ENCODE measurements around the gene MEGF10.

MEGF10 gene

DNA sequence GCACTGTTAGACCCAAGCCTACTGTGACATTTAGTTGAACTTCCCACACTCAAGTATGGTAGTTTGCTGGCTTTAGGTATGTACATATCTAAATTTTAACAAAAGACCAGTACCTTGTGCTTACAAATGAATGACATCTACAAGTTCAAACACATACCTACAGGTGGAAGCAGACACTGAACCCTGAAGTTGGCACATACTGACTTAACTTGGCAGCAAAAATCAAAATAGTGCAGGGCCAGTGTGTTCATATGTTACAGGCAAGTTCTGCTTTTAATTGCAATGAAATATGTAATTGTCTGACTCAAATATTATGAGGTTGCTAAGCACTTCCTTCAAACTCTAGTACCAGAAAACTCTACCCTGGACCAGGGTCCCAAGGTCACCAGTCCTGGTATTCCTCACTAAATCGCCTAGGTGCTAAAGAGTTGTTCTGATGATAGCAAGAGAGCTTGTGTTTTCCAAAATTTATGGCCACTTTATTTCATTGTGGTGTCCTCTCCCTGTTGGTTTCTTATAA lies 77.4 kb downstream of the MEGF10 start:
- DNase-seq (ENCODE audit: low read depth in 1 of 2, low spot score in 1 of 2): no peak

DNA sequence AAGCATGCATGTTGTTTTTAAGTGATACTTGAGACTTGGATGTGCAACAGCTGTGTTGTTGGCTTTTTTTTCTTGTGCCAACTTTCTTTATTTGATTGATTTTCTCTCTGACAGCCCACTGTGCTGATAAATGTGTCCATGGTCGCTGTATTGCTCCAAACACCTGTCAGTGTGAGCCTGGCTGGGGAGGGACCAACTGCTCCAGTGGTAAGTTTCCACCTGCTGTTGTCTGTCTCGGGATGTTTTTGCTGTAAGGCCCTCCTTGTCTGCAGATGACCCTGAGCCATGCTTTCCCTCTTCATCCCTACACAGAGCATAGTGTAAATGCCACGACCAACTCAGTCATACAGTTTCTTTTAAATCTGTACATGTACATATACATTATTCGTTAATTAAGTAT lies 79.2 kb downstream of the MEGF10 start:
- no peak for DNase-seq (ENCODE audit: low read depth in 1 of 2, low spot score in 1 of 2)

DNA sequence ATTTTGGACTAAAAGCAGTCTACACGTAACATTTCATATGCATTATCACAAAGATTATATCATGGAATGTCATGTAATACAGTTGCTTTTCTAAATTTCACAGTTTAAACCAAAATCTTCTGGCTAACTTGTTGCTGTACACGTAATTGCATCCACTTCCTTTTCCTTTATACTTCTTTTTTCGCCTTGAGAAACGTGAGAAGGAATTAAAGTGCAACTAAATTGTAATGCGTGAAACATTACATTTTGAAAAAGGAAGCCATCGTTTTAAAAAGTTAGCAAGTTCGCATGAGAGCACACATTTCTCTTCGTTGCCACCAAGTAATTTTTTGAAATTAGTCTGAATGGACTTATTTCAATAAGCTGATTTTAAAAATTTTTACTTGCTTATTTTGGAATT lies 80.0 kb downstream of the MEGF10 start:
- DNase-seq (ENCODE audit: low read depth in 1 of 2, low spot score in 1 of 2): no peak

DNA sequence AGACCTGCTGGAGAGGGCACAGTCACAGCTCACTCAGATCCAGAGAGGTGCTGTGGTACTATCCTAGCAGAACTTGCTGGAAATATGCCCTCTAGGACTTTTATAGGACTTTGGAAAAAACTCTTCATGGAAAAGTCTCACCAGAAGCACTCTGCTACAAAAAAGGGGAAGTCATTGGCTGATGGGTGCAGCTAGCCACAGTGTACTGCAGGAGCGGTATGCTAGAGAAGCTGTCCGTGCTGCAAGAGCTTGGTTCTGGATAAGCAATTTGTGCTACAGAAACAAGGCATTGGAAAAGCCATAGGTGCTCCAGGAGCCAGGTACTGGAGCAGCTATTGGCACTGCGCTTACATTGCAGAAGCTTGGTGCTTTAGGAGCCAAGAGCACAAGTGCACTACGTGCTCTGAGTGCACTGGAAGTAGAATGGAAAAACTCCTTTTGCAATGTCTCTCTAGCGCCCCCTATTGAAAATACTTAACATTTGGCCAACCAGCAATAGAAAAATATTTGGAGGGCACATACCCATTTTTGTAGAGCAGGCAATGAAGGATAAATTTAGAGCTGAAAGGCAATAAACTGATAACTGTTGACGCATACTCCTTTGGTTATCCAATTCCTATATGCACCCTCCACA lies 83.4 kb downstream of the MEGF10 start:
- no peak for DNase-seq (ENCODE audit: low read depth in 1 of 2, low spot score in 1 of 2)

DNA sequence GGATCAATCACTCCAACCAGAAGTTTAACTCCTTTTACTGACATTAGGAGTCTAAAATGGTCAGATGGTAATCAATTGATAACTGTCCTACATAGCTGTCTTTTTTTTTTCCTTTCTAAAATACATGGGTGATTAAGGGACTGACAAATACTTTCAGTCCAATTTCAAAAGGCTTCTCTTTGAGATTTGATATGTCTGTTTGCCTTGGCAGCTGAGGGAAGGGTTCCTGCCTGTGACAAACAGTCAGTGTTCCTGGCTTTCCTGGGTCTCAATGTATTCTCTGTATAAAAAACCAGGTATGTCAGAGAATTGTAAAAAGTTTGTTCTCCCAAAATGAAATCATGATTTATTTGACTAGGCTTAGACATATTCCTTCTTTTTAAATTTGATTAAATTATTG lies 84.5 kb downstream of the MEGF10 start:
- DNase-seq (ENCODE audit: low read depth in 1 of 2, low spot score in 1 of 2): no peak

DNA sequence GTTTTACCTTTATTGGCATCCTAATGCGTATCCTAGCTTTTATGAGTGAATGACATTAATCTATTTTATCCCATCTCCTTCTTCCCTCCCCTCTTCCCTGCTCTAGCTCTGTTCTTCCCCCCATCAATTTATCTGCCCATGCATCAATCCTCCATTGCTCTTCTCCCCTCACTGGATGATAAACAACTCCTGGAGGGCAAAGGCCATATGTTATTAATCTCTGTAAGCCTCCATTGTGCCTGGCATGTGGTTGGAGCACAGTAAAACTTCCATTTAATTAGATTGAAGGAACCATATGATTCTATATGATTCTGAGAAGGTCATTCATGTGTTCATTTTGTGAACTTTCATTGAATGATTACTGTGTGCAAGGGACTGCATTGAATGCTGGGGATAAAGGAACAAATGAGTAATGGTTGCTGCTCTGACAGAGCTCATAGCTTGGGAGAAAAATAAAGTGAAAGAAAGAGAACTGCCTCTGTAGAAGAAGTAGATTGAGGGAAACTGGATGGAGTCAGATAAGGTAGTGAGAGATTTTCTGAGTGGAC lies 85.0 kb downstream of the MEGF10 start:
- DNase-seq (ENCODE audit: low read depth in 1 of 2, low spot score in 1 of 2): no peak

DNA sequence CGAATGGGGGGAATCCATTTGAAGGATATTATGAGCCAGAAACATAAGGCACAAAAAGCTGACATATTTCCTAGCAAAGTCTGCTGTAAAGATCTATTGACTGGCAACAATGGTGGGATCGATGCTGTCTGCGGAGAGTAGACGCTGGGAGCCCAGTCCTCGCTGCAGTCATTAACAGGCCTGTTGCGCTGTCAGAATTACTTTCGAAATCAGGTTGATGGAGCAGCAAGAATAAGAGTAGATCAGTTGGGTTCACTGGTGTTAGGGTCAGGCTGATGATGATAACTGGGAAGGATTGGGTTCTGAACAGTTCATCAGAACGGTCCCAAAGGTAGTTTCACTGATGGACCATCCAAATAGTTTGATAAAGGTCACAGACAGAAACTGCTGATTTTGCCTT lies 87.1 kb downstream of the MEGF10 start:
- no peak for DNase-seq (ENCODE audit: low read depth in 1 of 2, low spot score in 1 of 2)

DNA sequence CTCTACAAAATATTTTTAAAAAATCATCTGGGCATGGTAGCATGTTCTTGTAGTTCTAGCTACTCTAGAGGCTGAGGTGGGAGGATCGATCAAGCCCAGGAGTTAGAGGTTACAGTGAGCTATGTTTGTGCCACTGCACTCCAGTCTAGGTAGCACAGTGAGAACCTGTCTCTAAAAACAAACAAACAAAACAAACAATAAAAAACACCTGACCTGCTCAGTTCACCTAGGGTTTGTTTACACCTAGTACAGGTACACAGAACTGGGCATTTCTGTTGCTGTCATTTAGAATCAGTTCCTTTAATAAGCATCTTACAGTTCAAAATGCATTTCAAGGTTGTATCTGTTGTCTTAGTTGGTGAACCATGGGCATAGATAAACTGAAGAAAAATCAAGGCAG lies 95.3 kb downstream of the MEGF10 start:
- no peak for DNase-seq (ENCODE audit: low read depth in 1 of 2, low spot score in 1 of 2)

DNA sequence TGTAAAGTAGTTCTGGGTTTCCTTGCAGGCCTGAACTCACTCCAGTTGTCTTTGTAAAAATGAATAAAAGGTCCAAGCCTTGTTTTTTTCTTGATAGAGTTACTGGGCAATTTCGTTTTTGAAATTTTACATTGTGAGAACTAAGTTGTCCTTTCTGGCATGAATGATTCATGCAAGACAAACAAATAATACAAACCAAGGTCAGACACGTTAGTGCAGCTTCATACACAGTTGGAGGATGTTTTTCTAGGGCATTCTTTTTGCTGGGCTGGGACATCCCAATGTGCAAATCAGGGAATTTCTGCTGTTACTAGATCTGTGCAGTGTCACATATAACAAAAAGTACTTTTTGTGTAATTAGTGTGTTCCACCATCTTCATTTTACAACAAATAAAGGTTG lies 96.0 kb downstream of the MEGF10 start:
- no peak for DNase-seq (ENCODE audit: low read depth in 1 of 2, low spot score in 1 of 2)

DNA sequence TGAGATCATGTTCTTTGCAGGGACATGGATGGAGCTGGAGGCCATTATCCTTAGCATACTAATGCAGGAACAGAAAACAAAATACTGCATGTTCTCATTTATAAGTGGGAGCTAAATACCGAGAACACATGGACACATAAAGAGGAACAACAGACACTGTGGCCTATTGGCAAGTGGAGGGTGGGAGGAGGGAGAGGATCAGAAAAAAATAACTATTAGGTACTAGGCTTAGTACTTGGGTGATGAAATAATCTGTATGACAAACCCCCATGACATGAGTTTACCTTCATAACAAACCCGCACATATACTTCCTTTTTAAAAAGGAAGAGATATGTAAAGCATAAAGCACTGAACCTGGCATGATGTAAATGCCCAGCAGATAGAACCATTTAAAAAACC lies 99.0 kb downstream of the MEGF10 start:
- DNase-seq (ENCODE audit: low read depth in 1 of 2, low spot score in 1 of 2): no peak

DNA sequence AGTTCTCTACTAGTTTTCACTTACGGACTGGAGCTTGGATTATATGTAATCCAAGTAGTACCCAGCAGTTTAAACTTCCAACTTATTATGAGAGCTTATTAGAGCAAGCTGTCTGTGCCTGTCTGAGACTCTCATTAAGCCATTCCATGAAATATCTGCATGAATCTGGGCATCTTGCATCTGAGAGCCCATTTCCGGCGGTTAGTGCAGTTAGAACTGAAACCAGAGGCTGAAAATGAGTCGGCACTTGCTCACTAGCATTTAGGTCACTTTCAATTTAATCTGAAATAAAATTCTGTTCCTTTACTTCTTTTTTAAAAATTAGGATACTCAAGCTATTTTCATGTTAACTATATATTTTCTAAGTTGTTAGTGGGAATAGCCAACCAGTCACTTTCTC lies 102.2 kb downstream of the MEGF10 start:
- DNase-seq (ENCODE audit: low read depth in 1 of 2, low spot score in 1 of 2): no peak

DNA sequence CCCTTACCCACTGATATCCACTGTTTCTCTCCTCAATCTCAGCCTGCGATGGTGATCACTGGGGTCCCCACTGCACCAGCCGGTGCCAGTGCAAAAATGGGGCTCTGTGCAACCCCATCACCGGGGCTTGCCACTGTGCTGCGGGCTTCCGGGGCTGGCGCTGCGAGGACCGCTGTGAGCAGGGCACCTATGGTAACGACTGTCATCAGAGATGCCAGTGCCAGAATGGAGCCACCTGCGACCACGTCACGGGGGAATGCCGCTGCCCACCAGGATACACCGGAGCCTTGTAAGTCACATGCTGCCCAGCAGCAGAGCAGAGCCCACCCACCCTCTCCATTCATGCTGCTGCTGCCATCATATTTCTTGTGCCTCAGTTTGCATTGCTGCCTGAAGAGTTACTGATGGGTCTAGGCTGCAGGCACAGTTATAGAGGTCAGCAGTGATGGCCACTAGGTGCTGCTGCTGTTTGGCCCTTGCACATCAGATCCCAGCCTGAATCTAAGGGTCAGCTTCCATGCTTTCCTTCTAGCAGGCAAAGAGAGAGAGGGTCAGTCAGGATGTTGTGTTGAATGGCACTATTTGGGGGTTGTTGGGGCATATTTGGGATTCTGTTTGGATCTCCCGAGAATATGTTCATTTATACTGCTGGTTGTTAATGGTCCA lies 106.0 kb downstream of the MEGF10 start:
- no peak for DNase-seq (ENCODE audit: low read depth in 1 of 2, low spot score in 1 of 2)

DNA sequence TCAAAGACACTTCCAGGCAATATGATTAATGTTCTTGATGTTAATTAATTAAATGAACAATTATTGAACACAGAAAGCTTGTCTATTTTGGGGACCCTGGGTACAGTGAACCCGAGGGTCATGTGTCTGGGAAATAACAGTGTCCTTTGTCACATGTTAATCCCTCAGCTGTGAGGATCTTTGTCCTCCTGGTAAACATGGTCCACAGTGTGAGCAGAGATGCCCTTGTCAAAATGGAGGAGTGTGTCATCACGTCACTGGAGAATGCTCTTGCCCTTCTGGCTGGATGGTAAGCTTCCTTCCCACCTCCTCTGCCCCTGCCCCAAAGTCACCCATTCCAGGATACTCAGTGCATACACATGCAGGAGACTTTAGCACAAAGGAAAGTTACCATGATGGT lies 107.9 kb downstream of the MEGF10 start:
- DNase-seq (ENCODE audit: low read depth in 1 of 2, low spot score in 1 of 2): no peak

DNA sequence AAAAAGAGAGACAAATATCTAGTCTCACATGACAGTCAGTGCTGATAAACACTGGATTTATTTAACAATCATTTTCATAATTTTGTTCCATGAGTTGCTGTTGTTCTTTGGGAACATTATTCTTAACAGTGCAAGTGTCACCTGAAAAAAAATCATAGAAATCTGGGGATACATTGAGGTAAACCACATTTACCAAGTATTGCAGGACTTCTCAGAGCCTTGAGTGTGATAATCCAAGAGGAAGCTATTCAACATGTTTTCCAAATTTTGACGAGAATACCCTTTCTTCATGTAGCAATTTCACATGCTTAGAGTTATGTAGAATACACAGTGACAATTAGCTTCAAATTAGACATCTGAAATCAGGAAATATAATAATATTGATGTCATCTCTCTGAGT lies 108.5 kb downstream of the MEGF10 start:
- no peak for DNase-seq (ENCODE audit: low read depth in 1 of 2, low spot score in 1 of 2)

DNA sequence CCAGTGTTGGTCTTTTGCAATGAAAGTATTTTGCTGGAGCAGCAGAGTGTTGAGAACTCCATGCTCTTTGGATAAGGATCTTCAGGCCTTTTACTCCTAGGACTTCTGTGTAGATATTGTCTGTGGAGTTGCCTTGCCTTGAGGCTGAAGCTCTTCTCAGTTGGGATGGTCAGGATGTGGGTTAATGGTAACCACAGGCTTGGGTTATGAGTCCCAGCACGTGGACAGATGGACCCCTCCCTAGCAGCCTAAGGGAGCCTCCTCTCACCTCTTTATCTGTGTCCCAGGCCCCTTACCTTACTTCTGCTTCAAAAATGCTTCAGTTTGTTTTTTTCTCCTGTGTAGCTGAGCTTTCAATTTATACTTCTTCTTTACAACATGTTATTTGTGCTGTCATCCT lies 109.9 kb downstream of the MEGF10 start:
- DNase-seq (ENCODE audit: low read depth in 1 of 2, low spot score in 1 of 2): no peak

DNA sequence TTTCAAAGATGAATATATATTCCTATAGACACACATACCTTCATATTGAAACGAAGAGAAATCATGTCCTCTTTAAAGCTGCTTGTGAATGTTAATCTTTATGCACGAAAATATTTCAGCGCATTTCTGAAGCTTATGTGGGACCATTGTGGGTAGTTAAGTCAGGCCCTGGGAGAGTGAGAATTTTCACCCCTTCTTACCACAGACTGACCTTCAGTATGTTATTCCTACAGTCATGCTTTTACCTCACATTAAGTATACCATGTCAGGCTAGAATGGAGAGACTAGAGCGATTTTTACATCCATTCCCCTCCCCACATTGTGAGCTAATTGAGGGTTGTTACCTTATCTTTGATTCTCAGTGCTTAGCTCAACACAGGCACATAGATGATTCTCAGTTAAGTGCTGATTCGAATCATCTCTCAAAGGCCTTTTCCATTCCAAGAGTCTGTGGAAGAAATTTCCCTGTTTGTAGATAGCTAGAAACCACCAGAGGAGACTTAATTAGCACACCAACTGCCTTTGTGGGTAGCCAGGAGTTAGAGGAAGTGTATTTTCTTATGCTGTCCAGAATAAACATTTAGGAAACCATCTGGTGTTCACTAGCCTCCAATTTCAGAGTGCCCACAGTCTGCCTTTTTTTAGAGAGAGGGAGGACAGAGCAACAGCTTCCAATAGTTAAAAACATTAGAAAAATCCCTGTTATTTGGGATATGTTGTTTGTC lies 110.5 kb downstream of the MEGF10 start:
- DNase-seq (ENCODE audit: low read depth in 1 of 2, low spot score in 1 of 2): no peak

DNA sequence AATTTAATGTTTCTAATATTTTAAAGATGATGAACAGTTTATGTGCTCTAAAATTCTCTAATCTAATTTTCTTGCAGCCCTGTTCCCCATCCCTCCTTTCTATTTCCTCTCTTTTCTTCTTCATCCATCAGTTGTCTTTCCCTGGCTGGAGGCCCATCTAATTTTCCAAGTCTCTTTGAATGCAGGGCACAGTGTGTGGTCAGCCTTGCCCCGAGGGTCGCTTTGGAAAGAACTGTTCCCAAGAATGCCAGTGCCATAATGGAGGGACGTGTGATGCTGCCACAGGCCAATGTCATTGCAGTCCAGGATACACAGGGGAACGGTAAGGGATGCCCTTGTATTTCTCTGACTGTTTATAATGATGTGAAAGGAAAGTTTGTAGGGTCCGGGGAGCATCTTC lies 111.8 kb downstream of the MEGF10 start:
- DNase-seq (ENCODE audit: low read depth in 1 of 2, low spot score in 1 of 2): no peak

DNA sequence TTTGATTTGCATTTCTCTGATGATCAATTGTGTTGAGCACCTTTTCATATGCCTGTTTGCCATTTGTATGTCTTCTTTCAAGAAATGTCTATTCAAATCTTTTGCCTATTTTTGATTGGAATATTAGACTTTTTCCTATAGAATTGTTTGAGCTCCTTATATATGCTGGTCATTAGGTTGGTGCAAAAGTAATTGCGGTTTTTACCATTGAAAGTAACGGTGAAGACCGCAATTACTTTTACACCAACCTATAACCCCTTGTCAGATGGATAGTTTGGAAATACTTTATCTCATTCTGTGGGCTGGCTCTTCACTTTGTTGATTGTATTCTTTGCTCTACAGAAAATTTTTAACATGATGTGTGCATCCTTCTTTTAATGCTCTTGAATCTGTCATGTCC lies 113.6 kb downstream of the MEGF10 start:
- no peak for DNase-seq (ENCODE audit: low read depth in 1 of 2, low spot score in 1 of 2)

DNA sequence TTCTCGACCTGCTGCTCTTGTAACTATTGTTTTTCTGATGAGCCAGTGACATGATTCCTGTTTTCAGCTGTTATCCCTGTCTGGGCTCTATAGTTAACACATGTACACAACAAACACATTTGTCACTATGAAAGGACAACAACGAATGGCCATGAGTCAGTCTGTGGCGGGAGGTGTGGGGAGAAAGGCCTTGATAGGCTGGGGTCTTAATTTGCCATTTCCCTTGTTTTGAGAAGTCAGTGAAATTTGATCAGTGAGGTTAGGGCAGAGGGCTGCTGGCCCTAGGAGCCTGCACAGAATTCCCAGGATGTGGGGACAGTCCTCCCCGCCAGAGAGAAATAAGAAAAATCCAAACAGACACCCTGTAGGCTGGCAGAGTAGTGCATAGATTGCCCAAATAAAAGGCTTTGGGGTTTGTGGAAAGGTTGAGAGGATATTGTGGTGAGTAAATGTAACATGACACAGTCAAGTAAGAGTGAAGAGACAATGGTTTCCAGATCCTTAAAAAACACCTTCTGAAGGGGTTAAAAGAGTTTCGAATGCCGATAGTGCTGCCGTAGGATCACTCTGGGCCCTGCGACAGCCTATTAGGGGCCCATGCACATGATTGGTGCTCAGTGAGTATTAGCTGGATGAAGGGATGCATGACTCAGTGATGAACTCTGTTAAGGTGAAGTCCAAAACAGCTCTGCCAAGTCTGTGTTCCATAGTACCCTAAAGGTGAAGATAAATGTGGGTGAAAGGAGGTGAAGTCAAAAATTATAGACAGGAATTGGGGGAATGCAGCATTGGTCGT lies 115.9 kb downstream of the MEGF10 start:
- DNase-seq (ENCODE audit: low read depth in 1 of 2, low spot score in 1 of 2): no peak

DNA sequence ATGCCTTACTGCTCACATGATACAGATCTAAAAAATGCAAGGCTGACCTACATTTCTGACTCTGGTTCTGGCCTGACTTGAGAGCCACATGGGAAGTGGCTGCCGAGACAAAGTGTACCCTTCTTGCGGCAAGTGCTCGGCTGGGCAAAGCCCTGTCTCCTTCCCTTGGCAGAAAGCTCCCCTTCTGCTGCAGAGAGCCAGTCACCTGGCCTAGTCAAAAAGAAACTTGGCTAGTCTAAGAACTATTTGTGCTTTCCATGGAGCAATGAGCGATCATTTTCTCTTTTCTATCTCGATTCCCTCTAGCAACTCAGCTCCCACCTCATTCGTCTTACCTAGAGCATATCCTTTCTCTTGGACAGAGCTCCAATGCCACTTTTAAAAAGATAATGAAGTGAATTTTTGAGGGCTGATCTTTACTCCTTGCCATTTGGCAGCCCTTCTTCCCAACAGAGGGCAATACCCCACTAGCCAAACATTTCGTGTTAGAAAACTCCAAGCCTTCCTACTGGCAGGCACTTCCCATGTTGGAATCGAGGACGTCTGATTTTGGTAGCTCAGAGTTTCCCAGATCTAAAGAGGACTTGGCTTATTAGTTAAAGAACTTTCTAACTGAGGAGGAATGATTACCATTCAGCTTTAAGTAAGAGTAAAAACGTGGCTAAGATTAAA lies 118.8 kb downstream of the MEGF10 start:
- DNase-seq (ENCODE audit: low read depth in 1 of 2, low spot score in 1 of 2): no peak
